A549 (cell line): Measurements from ENCODE around the gene TLR9.

Experiments
- CHD2 ChIP-seq: fragments of 150-350 bp; IDR thresholded peaks from 2 replicates; pipeline ENCODE4 v1.6.1; 2014; ENCODE audit warnings: low read length; ENCODE audit not compliant: partially characterized antibody
- EP300 ChIP-seq, 2 experiments: fragments of >200 bp; sonication (Bioruptor Twin); formaldehyde crosslinking; IDR thresholded peaks; 2 replicates in 1 of 2; 3 replicates in 1 of 2; pipeline ENCODE4 v1.6.1; 2016 to 2017
- POLR2A ChIP-seq: IDR thresholded peaks from 2 replicates; pipeline ENCODE4 v1.6.1; 2012; ENCODE audit warnings: mild to moderate bottlenecking, low read length
- POLR2AphosphoS2 ChIP-seq: conservative IDR thresholded peaks from 2 replicates; pipeline ENCODE4 v1.6.1; 2012; ENCODE audit warnings: low read length, improper control_type of control experiment, inconsistent platforms
- USF2 ChIP-seq: fragments of 450-650 bp; IDR thresholded peaks from 2 replicates; pipeline ENCODE4 v1.6.1; 2014; ENCODE audit warnings: antibody characterized with exemption

- TF ChIP-seq POLR2A, result no peak
- TF ChIP-seq CHD2, result no peak
- TF ChIP-seq POLR2AphosphoS2, result no peak
- no peak for TF ChIP-seq EP300 (IDR thresholded peaks at IDR 0.05)
- TF ChIP-seq USF2, result no peak
Observed at GRCh38 chr3:52177701-52178042, 47.8 kb downstream of the TLR9 start.
